Measurements from ENCODE around the gene GCAT. TPM values are rescaled to one million over a fixed set of nuclear protein-coding genes. Genes with fewer than 3 reads are reported as not detected.

The GCAT gene
- total and polyA plus RNA-seq, 4 donors, result 20.7 to 32.6 (median 29.8) TPM

DNA sequence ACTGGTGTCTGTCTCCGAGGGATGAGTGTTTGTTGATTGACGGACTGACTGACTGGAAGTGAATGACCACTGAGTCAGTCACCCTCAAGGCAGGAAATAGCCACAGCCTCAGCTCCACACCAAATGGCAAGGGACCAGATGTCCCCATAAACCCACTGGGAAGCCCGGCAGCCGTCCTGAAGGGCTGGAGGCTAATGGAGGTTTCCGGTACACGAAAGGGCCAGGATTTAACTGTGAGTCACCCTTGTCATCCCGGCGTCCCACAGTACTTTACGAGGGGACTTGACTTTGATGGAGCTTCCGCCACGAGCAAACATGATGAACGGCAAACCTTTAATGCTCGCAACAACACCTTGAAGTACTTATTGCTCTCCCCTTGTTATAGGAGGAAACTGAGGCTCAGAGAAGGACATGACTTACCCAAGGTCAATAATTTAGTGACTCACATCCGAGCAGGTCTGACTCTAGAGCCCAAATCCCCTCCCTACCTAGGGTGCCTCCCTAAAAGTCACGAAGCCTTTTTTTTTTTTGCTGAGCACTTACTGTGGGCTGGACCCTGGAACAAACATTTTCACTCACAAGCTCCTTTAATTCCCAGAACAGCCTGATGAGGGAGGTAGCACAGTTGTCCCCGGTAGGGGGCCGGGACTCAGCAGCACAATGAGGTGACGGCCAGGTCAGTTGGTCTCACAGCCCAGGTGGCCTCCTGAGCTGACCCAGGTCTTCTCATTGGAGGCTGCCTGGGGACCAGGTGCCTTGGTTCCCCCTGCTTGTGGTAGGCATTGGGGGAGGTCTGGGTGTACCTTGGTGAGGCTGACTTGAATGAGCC is 25.2 kb upstream of the GCAT start:
- H3K27ac ChIP-seq (ENCODE audit: low read depth in 1 of 2, low read length in 2 of 2), result no peak overlapping the region
- no peak overlapping the region for H3K4me3 ChIP-seq (ENCODE audit: low read depth in 1 of 3, low read length in 3 of 3)
- H3K9ac ChIP-seq (ENCODE audit: low read depth in 1 of 2, low read length in 2 of 2), result no peak overlapping the region
- no peak for DNase-seq (ENCODE audit: low spot score)
- no peaks in the 10 kb centered on the region for H3K27me3 ChIP-seq (ENCODE audit: control insufficient read depth in 4 of 4, insufficient read depth in 4 of 4, low read length in 3 of 4)
- TF ChIP-seq HNF4A (conservative IDR thresholded peaks at IDR 0.05), result no peak
- TF ChIP-seq RXRA (IDR thresholded peaks at IDR 0.05), result peak; percentile 79
- no peak for TF ChIP-seq HNF4G (IDR thresholded peaks at IDR 0.05)
- no peak for TF ChIP-seq SP1 (IDR thresholded peaks at IDR 0.05)
- H3K4me1 ChIP-seq (ENCODE audit: control insufficient read depth in 4 of 4, insufficient read depth in 4 of 4, low read length in 3 of 4), result peaks cover 0 to 6% (median 3%) of the 10 kb centered on the region in 4 donors
- no peaks in the 10 kb centered on the region for H3K36me3 ChIP-seq (ENCODE audit: control insufficient read depth in 4 of 4, insufficient read depth in 3 of 4, low read depth in 1 of 4, low read length in 3 of 4)
- H3K9me3 ChIP-seq (ENCODE audit: control insufficient read depth in 4 of 4, low read length in 3 of 4), result no peaks in the 10 kb centered on the region
- WGBS, result 84% methylated on average over 18 of the region's 18 CpGs

DNA sequence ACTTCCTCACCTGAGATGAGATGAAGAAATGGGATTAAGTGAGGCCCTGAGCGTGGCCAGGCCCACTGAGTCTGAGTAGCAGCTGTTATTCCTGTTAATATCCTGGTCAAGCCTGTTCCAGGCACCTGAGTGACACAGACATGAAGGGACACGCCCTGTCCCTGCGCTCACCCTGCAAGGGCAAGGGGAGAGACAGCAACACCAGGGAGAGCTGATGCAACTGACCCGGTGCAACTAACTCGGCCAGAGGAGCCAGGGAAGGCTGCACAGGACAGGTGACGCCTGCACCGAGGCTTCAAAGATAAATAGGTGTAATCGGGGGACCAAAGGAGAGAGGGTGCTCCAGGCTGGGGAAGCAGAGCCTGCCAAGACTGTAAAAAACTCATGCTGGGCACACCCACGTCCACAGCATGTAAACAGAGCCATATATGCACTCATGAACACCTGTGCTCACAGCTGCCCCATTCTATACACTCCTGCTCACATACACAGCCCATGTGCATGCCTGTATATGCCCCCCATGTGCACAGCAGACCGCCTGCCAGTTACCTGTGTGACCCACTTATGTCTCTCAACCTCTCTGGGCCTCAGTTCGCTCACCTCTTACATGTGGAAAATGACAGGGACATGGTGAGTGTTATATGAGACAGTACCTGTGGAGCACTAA is 22.8 kb upstream of the GCAT start:
- Histone ChIP-seq H3K27ac (ENCODE audit: low read depth in 1 of 2, low read length in 2 of 2) (no peak overlapping the region), H3K27me3 (ENCODE audit: control insufficient read depth in 4 of 4, insufficient read depth in 4 of 4, low read length in 3 of 4) (no peaks in the 10 kb centered on the region), H3K9ac (ENCODE audit: low read depth in 1 of 2, low read length in 2 of 2) (no peak overlapping the region), H3K9me3 (ENCODE audit: control insufficient read depth in 4 of 4, low read length in 3 of 4) (no peaks in the 10 kb centered on the region), H3K4me1 (ENCODE audit: control insufficient read depth in 4 of 4, insufficient read depth in 4 of 4, low read length in 3 of 4) (peaks cover 0 to 6% (median 2%) of the 10 kb centered on the region in 4 donors), H3K4me3 (ENCODE audit: low read depth in 1 of 3, low read length in 3 of 3) (no peak overlapping the region), H3K36me3 (ENCODE audit: control insufficient read depth in 4 of 4, insufficient read depth in 3 of 4, low read depth in 1 of 4, low read length in 3 of 4) (no peaks in the 10 kb centered on the region)
- TF ChIP-seq HNF4A (conservative IDR thresholded peaks at IDR 0.05), result peak in 1 of 2 donors; percentile 25
- TF ChIP-seq, protein P1, sequence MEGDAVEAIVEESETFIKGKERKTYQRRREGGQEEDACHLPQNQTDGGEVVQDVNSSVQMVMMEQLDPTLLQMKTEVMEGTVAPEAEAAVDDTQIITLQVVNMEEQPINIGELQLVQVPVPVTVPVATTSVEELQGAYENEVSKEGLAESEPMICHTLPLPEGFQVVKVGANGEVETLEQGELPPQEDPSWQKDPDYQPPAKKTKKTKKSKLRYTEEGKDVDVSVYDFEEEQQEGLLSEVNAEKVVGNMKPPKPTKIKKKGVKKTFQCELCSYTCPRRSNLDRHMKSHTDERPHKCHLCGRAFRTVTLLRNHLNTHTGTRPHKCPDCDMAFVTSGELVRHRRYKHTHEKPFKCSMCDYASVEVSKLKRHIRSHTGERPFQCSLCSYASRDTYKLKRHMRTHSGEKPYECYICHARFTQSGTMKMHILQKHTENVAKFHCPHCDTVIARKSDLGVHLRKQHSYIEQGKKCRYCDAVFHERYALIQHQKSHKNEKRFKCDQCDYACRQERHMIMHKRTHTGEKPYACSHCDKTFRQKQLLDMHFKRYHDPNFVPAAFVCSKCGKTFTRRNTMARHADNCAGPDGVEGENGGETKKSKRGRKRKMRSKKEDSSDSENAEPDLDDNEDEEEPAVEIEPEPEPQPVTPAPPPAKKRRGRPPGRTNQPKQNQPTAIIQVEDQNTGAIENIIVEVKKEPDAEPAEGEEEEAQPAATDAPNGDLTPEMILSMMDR (IDR thresholded peaks at IDR 0.05; ENCODE audit: low read depth, low read length, missing input control), result no peak
- TF ChIP-seq RXRA (IDR thresholded peaks at IDR 0.05), result peak; percentile 37 to 39
- TF ChIP-seq, protein P2, sequence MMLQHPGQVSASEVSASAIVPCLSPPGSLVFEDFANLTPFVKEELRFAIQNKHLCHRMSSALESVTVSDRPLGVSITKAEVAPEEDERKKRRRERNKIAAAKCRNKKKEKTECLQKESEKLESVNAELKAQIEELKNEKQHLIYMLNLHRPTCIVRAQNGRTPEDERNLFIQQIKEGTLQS (IDR thresholded peaks at IDR 0.05), result peak; percentile 56
- WGBS, result 61% methylated on average over 11 of the region's 11 CpGs
- DNase-seq (ENCODE audit: low spot score), result no peak

DNA sequence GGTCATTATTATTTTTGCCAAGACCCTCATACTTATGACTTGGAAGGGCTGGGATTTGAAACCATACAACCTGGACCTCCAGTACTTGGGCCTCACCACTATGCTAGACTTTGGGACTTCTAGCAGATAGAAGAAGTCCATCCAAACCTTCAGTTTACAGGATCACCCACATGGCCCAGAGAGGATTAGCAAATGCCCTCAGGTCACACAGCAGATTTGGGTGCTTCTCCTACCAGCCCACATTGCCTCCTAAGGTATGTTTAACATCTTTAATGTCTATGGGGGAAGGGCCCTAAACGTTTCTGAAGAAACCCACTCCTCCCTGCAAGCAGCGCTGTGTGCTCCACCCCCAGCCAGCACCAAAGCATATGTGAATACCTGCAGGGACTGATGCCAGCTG is 17.5 kb upstream of the GCAT start:
- 65% methylated on average over 2 of the region's 2 CpGs for WGBS
- DNase-seq (ENCODE audit: low spot score), result no peak
- no peak overlapping the region for H3K9ac ChIP-seq (ENCODE audit: low read depth in 1 of 2, low read length in 2 of 2)
- H3K36me3 ChIP-seq (ENCODE audit: control insufficient read depth in 4 of 4, insufficient read depth in 3 of 4, low read depth in 1 of 4, low read length in 3 of 4), result no peaks in the 10 kb centered on the region
- no peaks in the 10 kb centered on the region for H3K27me3 ChIP-seq (ENCODE audit: control insufficient read depth in 4 of 4, insufficient read depth in 4 of 4, low read length in 3 of 4)
- H3K4me3 ChIP-seq (ENCODE audit: low read depth in 1 of 3, low read length in 3 of 3), result no peak overlapping the region
- no peak overlapping the region for H3K27ac ChIP-seq (ENCODE audit: low read depth in 1 of 2, low read length in 2 of 2)
- H3K4me1 ChIP-seq (ENCODE audit: control insufficient read depth in 4 of 4, insufficient read depth in 4 of 4, low read length in 3 of 4), result no peaks in the 10 kb centered on the region
- no peaks in the 10 kb centered on the region for H3K9me3 ChIP-seq (ENCODE audit: control insufficient read depth in 4 of 4, low read length in 3 of 4)
- TF ChIP-seq RXRA (IDR thresholded peaks at IDR 0.05) (no peak), JUND (IDR thresholded peaks at IDR 0.05) (no peak), NR2F2 (IDR thresholded peaks at IDR 0.05) (no peak), FOXA2 (IDR thresholded peaks at IDR 0.05) (no peak), HNF4A (conservative IDR thresholded peaks at IDR 0.05) (no peak), GABPA (IDR thresholded peaks at IDR 0.05 in 1 of 2, conservative IDR thresholded peaks at IDR 0.05 in 1 of 2) (no peak), RAD21 (IDR thresholded peaks at IDR 0.05) (no peak), TAF1 (conservative IDR thresholded peaks at IDR 0.05) (no peak), EGR1 (IDR thresholded peaks at IDR 0.05; ENCODE audit: low read depth in 2 of 2) (no peak), SP1 (IDR thresholded peaks at IDR 0.05) (no peak), FOXA1 (IDR thresholded peaks at IDR 0.05) (no peak)
- TF ChIP-seq, protein P3, sequence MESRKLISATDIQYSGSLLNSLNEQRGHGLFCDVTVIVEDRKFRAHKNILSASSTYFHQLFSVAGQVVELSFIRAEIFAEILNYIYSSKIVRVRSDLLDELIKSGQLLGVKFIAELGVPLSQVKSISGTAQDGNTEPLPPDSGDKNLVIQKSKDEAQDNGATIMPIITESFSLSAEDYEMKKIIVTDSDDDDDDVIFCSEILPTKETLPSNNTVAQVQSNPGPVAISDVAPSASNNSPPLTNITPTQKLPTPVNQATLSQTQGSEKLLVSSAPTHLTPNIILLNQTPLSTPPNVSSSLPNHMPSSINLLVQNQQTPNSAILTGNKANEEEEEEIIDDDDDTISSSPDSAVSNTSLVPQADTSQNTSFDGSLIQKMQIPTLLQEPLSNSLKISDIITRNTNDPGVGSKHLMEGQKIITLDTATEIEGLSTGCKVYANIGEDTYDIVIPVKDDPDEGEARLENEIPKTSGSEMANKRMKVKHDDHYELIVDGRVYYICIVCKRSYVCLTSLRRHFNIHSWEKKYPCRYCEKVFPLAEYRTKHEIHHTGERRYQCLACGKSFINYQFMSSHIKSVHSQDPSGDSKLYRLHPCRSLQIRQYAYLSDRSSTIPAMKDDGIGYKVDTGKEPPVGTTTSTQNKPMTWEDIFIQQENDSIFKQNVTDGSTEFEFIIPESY (IDR thresholded peaks at IDR 0.05), result no peak
- TF ChIP-seq, protein P4, sequence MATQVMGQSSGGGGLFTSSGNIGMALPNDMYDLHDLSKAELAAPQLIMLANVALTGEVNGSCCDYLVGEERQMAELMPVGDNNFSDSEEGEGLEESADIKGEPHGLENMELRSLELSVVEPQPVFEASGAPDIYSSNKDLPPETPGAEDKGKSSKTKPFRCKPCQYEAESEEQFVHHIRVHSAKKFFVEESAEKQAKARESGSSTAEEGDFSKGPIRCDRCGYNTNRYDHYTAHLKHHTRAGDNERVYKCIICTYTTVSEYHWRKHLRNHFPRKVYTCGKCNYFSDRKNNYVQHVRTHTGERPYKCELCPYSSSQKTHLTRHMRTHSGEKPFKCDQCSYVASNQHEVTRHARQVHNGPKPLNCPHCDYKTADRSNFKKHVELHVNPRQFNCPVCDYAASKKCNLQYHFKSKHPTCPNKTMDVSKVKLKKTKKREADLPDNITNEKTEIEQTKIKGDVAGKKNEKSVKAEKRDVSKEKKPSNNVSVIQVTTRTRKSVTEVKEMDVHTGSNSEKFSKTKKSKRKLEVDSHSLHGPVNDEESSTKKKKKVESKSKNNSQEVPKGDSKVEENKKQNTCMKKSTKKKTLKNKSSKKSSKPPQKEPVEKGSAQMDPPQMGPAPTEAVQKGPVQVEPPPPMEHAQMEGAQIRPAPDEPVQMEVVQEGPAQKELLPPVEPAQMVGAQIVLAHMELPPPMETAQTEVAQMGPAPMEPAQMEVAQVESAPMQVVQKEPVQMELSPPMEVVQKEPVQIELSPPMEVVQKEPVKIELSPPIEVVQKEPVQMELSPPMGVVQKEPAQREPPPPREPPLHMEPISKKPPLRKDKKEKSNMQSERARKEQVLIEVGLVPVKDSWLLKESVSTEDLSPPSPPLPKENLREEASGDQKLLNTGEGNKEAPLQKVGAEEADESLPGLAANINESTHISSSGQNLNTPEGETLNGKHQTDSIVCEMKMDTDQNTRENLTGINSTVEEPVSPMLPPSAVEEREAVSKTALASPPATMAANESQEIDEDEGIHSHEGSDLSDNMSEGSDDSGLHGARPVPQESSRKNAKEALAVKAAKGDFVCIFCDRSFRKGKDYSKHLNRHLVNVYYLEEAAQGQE (IDR thresholded peaks at IDR 0.05), result no peak
- TF ChIP-seq, protein P1 (IDR thresholded peaks at IDR 0.05; ENCODE audit: low read depth, low read length, missing input control), result no peak
